ENCODE results near the gene RETREG1. TPM values are rescaled to one million over a fixed set of nuclear protein-coding genes. Genes with fewer than 3 reads are reported as not detected.

RETREG1 gene
- total and polyA plus RNA-seq, 2 of the 13 experiments (the other 11 are each of a cell fraction or from before 2014, with no cell fraction given) = 0.07 TPM; not detected in 1

- CTCF ChIA-PET (ENCODE audit: low intra/inter-chr PET ratio, low total read pairs) = no interaction called here
- POLR2A ChIA-PET = no interaction called here
- FAIRE-seq = no peak
Measured at GRCh38 chr5:16534280-16534679, 82.5 kb downstream of the RETREG1 start.

DNA sequence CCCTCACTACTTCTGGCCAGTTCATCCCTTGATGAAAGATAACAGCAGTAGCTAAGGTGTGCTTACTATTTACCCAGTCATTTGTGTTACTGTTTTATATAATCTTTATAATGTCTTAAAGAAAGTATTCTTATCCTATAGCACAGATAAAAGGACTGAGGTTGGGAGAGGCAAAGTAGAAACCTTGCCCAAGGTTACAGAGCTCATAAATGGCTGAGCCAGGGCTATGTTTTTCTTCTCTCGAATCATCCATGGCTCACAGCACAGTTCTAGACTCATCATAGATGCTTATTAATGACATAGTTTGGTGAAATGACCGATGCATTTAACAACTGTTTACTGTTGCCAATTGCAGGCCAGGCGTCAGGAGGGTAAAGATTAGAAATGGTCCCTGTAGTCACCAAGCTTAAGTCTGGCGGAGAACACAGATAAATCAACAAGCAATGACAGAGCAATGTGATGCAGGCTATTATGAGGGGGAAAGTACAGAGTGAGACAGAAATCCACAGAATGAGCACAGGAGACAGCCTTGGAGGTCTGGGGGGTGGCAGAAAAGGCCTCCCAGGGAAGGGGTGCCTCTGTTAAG is 85.6 kb downstream of the RETREG1 start:
- Histone ChIP-seq H3K36me3 (replicated peaks in 1 of 2; ENCODE audit: control insufficient read depth in 1 of 2, insufficient read depth in 2 of 2, low read length in 2 of 2) (no peaks in the 10 kb centered on the region), H3K4me3 (replicated peaks in 1 of 3; ENCODE audit: insufficient read depth in 1 of 3, low read depth in 2 of 3, low read length in 3 of 3) (no peak overlapping the region), H3K4me2 (ENCODE audit: low read depth, low read length) (no peak overlapping the region), H3K27ac (ENCODE audit: extremely low read length, insufficient read depth, low read length) (no peak overlapping the region), H2AFZ (ENCODE audit: low read length) (no peak overlapping the region), H3K79me2 (ENCODE audit: insufficient read depth, low read length) (no peaks in the 10 kb centered on the region), H3K9ac (ENCODE audit: insufficient read depth, low read depth, low read length) (no peak overlapping the region), H3K4me1 (ENCODE audit: insufficient read depth, low read length) (no peaks in the 10 kb centered on the region), H3K27me3 (ENCODE audit: control insufficient read depth in 1 of 2, insufficient read depth in 2 of 2, low read length in 2 of 2) (peaks cover 0 to 1% of the 10 kb centered on the region in 2 experiments; a peak in 2 of 5 replicates), H4K20me1 (ENCODE audit: insufficient read depth, low read length) (no peaks in the 10 kb centered on the region), H3K9me3 (ENCODE audit: low read length) (no peaks in the 10 kb centered on the region)
- in situ Hi-C loops (cut with HindIII; ENCODE audit: extremely low pct_ligation_motif_present, low pct_unique_long_range_greater_than_20kb) (no loop called here), intact Hi-C loops (cut with micrococcal nuclease; ENCODE audit: unreplicated experiment) (no loop called here)
- DNase-seq (ENCODE audit: low spot score) = no peak
- BruUV-seq (replicated peaks) = no TSS peak
- ChIA-PET CTCF (ENCODE audit: low intra/inter-chr PET ratio, low total read pairs) (no interaction called here), POLR2A (no interaction called here)
- ATAC-seq = no peak
- 15% methylated on average over 4 of the region's 4 CpGs for WGBS (ENCODE audit: low lambda C conversion rate)
- FAIRE-seq = no peak
- TF ChIP-seq FOSL1 (CRISPR knock-in tag; IDR thresholded peaks at IDR 0.05; ENCODE audit: borderline replicate concordance) = no peak
- TF ChIP-seq, protein P1, sequence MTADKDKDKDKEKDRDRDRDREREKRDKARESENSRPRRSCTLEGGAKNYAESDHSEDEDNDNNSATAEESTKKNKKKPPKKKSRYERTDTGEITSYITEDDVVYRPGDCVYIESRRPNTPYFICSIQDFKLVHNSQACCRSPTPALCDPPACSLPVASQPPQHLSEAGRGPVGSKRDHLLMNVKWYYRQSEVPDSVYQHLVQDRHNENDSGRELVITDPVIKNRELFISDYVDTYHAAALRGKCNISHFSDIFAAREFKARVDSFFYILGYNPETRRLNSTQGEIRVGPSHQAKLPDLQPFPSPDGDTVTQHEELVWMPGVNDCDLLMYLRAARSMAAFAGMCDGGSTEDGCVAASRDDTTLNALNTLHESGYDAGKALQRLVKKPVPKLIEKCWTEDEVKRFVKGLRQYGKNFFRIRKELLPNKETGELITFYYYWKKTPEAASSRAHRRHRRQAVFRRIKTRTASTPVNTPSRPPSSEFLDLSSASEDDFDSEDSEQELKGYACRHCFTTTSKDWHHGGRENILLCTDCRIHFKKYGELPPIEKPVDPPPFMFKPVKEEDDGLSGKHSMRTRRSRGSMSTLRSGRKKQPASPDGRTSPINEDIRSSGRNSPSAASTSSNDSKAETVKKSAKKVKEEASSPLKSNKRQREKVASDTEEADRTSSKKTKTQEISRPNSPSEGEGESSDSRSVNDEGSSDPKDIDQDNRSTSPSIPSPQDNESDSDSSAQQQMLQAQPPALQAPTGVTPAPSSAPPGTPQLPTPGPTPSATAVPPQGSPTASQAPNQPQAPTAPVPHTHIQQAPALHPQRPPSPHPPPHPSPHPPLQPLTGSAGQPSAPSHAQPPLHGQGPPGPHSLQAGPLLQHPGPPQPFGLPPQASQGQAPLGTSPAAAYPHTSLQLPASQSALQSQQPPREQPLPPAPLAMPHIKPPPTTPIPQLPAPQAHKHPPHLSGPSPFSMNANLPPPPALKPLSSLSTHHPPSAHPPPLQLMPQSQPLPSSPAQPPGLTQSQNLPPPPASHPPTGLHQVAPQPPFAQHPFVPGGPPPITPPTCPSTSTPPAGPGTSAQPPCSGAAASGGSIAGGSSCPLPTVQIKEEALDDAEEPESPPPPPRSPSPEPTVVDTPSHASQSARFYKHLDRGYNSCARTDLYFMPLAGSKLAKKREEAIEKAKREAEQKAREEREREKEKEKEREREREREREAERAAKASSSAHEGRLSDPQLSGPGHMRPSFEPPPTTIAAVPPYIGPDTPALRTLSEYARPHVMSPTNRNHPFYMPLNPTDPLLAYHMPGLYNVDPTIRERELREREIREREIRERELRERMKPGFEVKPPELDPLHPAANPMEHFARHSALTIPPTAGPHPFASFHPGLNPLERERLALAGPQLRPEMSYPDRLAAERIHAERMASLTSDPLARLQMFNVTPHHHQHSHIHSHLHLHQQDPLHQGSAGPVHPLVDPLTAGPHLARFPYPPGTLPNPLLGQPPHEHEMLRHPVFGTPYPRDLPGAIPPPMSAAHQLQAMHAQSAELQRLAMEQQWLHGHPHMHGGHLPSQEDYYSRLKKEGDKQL (CRISPR knock-in tag; IDR thresholded peaks at IDR 0.05; ENCODE audit: low read depth) = no peak
- TF ChIP-seq KLF15 (CRISPR knock-in tag; IDR thresholded peaks at IDR 0.05; ENCODE audit: borderline replicate concordance) = no peak
- no peak for TF ChIP-seq RAD21 (CRISPR knock-in tag; IDR thresholded peaks at IDR 0.05)

More at GRCh38 chr5:16534280-16534679, 82.5 kb downstream of the RETREG1 start:
- intact Hi-C loops (cut with micrococcal nuclease; ENCODE audit: unreplicated experiment) (no loop called here), in situ Hi-C loops (cut with HindIII; ENCODE audit: extremely low pct_ligation_motif_present, low pct_unique_long_range_greater_than_20kb) (no loop called here)
- H3K4me3 ChIP-seq (replicated peaks in 1 of 3; ENCODE audit: insufficient read depth in 1 of 3, low read depth in 2 of 3, low read length in 3 of 3) = no peak overlapping the region
- no TSS peak for BruUV-seq (replicated peaks)
- H4K20me1 ChIP-seq (ENCODE audit: insufficient read depth, low read length) = no peaks in the 10 kb centered on the region
- H3K27me3 ChIP-seq (ENCODE audit: control insufficient read depth in 1 of 2, insufficient read depth in 2 of 2, low read length in 2 of 2) = peaks cover 1 to 3% of the 10 kb centered on the region in 2 experiments; a peak in 2 of 5 replicates
- no peaks in the 10 kb centered on the region for H3K9me3 ChIP-seq (ENCODE audit: low read length)
- H3K79me2 ChIP-seq (ENCODE audit: insufficient read depth, low read length) = no peaks in the 10 kb centered on the region
- DNase-seq (ENCODE audit: low spot score) (no peak), ATAC-seq (no peak)
- no peak overlapping the region for H3K4me2 ChIP-seq (ENCODE audit: low read depth, low read length)
- WGBS (ENCODE audit: low lambda C conversion rate) = 0% methylated on average over 1 of the region's 1 CpG
- H3K9ac ChIP-seq (ENCODE audit: insufficient read depth, low read depth, low read length) = no peak overlapping the region
- H3K36me3 ChIP-seq (replicated peaks in 1 of 2; ENCODE audit: control insufficient read depth in 1 of 2, insufficient read depth in 2 of 2, low read length in 2 of 2) = no peaks in the 10 kb centered on the region
- H2AFZ ChIP-seq (ENCODE audit: low read length) = no peak overlapping the region
- H3K4me1 ChIP-seq (ENCODE audit: insufficient read depth, low read length) = peaks cover 6% of the 10 kb centered on the region
- TF ChIP-seq HMGXB4 (CRISPR knock-in tag; IDR thresholded peaks at IDR 0.05; ENCODE audit: borderline replicate concordance in 1 of 2, low read depth in 1 of 2) = no peak
- TF ChIP-seq ETV5 (CRISPR knock-in tag; IDR thresholded peaks at IDR 0.05; ENCODE audit: borderline replicate concordance) = no peak
- no peak for TF ChIP-seq PTBP1 (IDR thresholded peaks at IDR 0.05; ENCODE audit: low read depth, low read length, poor library complexity, severe bottlenecking)
- TF ChIP-seq EP300 (IDR thresholded peaks at IDR 0.05; ENCODE audit: low read depth in 2 of 2, low read length in 2 of 2) = no peak
- no peak for TF ChIP-seq EP300 (CRISPR knock-in tag; IDR thresholded peaks at IDR 0.05; ENCODE audit: borderline replicate concordance)
- no peak for TF ChIP-seq ZFP37 (CRISPR knock-in tag; IDR thresholded peaks at IDR 0.05; ENCODE audit: borderline replicate concordance)
- no peak for TF ChIP-seq SP5 (CRISPR knock-in tag; IDR thresholded peaks at IDR 0.05; ENCODE audit: borderline replicate concordance, low read depth)
- H3K27ac ChIP-seq (ENCODE audit: extremely low read length, insufficient read depth, low read length) = no peak overlapping the region

Measured in HepG2 (cell line).